ENCODE measurements around the gene TIAM2. TPM values are rescaled to one million over a fixed set of nuclear protein-coding genes. Genes with fewer than 3 reads are reported as not detected.

Gene TIAM2
- total RNA-seq, 1 donor from 2014 or later = 6.2 TPM

DNA sequence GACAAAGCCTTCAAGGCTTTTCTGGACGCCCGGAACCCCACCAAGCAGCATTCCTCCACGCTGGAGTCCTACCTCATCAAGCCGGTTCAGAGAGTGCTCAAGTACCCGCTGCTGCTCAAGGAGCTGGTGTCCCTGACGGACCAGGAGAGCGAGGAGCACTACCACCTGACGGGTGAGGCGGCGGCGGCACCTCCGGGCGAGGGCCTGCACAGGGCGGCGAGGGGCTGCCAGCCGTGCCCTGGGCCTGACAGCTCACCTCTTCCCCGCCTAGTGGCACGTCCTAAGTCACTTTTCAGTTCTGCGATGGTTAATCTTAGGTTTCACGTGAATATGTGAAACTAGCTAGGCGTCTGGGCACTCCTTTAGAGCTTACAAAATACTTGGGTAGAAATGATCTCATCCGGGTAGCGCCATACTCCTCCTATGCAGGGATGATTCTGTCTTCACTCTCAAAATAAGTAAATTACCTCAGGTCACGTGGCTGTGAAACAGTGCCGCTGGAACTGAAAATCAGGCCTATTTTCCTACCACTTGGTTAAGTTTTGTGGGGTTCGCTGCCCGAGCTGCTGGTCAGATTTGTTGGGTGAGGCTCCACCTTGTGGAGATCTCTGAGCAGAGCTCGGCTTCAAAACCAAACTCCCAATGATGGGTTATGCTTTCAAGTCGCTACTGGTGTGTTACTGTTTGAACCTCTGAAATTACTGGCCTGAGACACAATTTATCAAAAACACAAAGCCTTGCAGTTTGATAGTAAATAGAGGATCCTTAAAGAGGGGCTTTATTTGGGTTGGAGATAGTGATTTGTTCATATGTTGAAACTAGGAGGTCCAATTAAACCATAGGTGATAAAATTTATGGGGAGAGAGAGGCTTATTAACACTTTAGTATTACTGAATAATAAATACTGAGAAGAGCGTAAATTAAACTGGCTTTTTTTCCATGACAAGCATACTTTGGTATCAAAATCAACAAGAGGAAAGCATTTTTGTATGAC, 253.2 kb downstream of the TIAM2 start:
- peak; percentile 63 for TF ChIP-seq CTCF (IDR thresholded peaks at IDR 0.05)
- H3K36me3 ChIP-seq = peaks cover 9% of the 10 kb centered on the region
- H3K27me3 ChIP-seq = no peaks in the 10 kb centered on the region
- H3K4me1 ChIP-seq = peaks cover 3% of the 10 kb centered on the region
- H3K27ac ChIP-seq = peak overlapping the region; percentile 14
- intact Hi-C loops (cut with DNase I) = no loop called here
- DNase-seq (peak; percentile 84), ATAC-seq (peak; percentile 94)
- H3K9me3 ChIP-seq = no peaks in the 10 kb centered on the region
- peak overlapping the region; percentile 31 for H3K4me3 ChIP-seq

- intact Hi-C loops (cut with DNase I) = no loop called here
- no peaks in the 10 kb centered on the region for H3K27me3 ChIP-seq
- no peaks in the 10 kb centered on the region for H3K4me1 ChIP-seq
- no peaks in the 10 kb centered on the region for H3K9me3 ChIP-seq
- DNase-seq (no peak), ATAC-seq (no peak)
- no peak for TF ChIP-seq CTCF (IDR thresholded peaks at IDR 0.05)
- H3K4me3 ChIP-seq = no peak overlapping the region
- peaks cover 13% of the 10 kb centered on the region for H3K36me3 ChIP-seq
- no peak overlapping the region for H3K27ac ChIP-seq
Measured at GRCh38 chr6:155250701-155251381, 255.7 kb downstream of the TIAM2 start.

DNA sequence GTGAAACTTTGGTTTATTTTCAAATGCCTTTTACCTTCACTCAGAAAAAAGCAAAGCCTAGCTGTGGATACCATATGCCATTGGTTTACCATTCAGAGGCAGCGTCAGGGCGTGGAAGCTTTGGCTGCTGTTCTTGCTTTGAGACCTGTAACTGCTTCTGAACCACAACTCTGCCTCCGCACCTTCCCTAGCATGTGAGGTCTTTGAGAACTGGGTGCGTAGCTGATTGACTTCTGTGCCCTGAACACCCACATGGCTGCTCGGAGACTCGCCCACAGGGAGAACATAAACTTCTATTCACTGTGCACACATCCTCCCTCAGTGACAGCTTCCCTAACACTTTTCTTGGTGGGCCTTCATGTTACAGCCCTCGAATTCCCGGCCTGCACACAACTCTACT, 257.5 kb downstream of the TIAM2 start:
- no peak for DNase-seq
- Histone ChIP-seq H3K4me1 (no peaks in the 10 kb centered on the region), H3K27ac (no peak overlapping the region), H3K27me3 (no peaks in the 10 kb centered on the region), H3K9me3 (no peaks in the 10 kb centered on the region), H3K36me3 (peaks cover 30% of the 10 kb centered on the region), H3K4me3 (no peak overlapping the region)
- no peak for TF ChIP-seq CTCF (IDR thresholded peaks at IDR 0.05)
- no peak for ATAC-seq
- intact Hi-C loops (cut with DNase I) = no loop called here

GRCh38 chr6:155253337-155253736, 258.2 kb downstream of the TIAM2 start:
- H3K36me3 ChIP-seq = peaks cover 37% of the 10 kb centered on the region
- no peak overlapping the region for H3K4me3 ChIP-seq

DNA sequence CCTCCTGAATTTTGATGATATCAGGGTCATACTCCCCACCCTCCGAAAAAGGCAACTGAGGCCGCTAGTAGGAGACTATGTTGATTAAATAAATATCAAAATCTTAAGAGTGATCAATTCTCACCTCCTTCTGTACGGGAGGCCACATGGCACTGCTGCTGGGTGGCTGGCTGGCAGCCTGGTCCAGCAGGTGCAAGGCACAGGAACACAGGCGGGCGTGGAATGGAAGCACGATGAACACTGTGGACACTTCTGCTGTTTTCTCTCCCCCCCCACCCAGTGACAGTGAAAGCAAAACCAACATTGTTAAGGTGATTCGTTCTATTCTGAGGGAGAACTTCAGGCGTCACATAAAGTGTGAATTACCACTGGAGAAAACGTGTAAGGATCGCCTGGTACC, 259.0 kb downstream of the TIAM2 start:
- Histone ChIP-seq H3K36me3 (peaks cover 45% of the 10 kb centered on the region), H3K4me1 (no peaks in the 10 kb centered on the region), H3K27me3 (no peaks in the 10 kb centered on the region), H3K27ac (no peak overlapping the region), H3K9me3 (no peaks in the 10 kb centered on the region), H3K4me3 (no peak overlapping the region)
- no peak for ATAC-seq
- intact Hi-C loops (cut with DNase I) = no loop called here
- DNase-seq = no peak
- TF ChIP-seq CTCF (IDR thresholded peaks at IDR 0.05) = no peak

More at GRCh38 chr6:155253337-155253736, 258.2 kb downstream of the TIAM2 start:
- peak; percentile 48 for ATAC-seq
- Histone ChIP-seq H3K9me3 (no peaks in the 10 kb centered on the region), H3K27ac (no peak overlapping the region), H3K4me1 (no peaks in the 10 kb centered on the region), H3K27me3 (no peaks in the 10 kb centered on the region)
- TF ChIP-seq CTCF (IDR thresholded peaks at IDR 0.05) = no peak
- intact Hi-C loops (cut with DNase I) = no loop called here
- no peak for DNase-seq
